Natural killer cell (primary cell): Measurements from ENCODE around the gene GCG. TPM values are rescaled to one million over a fixed set of nuclear protein-coding genes. Genes with fewer than 3 reads are reported as not detected.

ENCODE experiments used
- ATAC-seq, 3 donors: fragments of 150-1000 bp in 2 of 3; fragments of 200-7000 bp in 1 of 3; cut with Tn5 transposase; 1 replicate in 1 of 3; 2 replicates in 2 of 3; pipeline ENCODE4 v1.10.0; 2021; ENCODE audit warnings: mild to moderate bottlenecking in 2 of 3, moderate library complexity in 2 of 3
- DNase-seq, 2 donors: peaks; one replicate each; pipeline versions ENCODE4 v3.0.0 to v3.0.0-alpha.2; 2013 to 2021; ENCODE audit warnings: mixed read lengths in 1 of 2
- H3K27ac ChIP-seq: one replicate; pipeline ENCODE4 v1.5.1; 2013; ENCODE audit warnings: mild to moderate bottlenecking, low read length
- H3K27me3 ChIP-seq: one replicate; pipeline ENCODE4 v1.6.1; 2013; ENCODE audit warnings: low read length; ENCODE audit not compliant: control insufficient read depth, insufficient read depth
- H3K36me3 ChIP-seq: one replicate; pipeline ENCODE4 v1.6.1; 2013; ENCODE audit warnings: low read length; ENCODE audit not compliant: control insufficient read depth, insufficient read depth
- H3K4me1 ChIP-seq: one replicate; pipeline ENCODE4 v1.6.1; 2013; ENCODE audit warnings: low read length; ENCODE audit not compliant: control insufficient read depth, insufficient read depth
- H3K4me3 ChIP-seq: one replicate; pipeline ENCODE4 v1.5.1; 2013; ENCODE audit warnings: low read length
- H3K9me3 ChIP-seq: one replicate; pipeline ENCODE4 v1.6.1; 2013; ENCODE audit warnings: low read length; ENCODE audit not compliant: control insufficient read depth, insufficient read depth
- H3K27ac Mint-ChIP-seq, 2 donors: one replicate each; pipeline ENCODE4 v1.8.0; 2022; ENCODE audit warnings: mild to moderate bottlenecking in 2 of 2, mixed read lengths in 2 of 2, moderate library complexity in 1 of 2
- H3K27me3 Mint-ChIP-seq, 2 donors: one replicate each; pipeline ENCODE4 v1.8.0; 2022; ENCODE audit warnings: low read depth in 2 of 2, mixed read lengths in 2 of 2
- H3K36me3 Mint-ChIP-seq: one replicate; pipeline ENCODE4 v1.8.0; 2022; ENCODE audit warnings: mixed read lengths
- H3K4me1 Mint-ChIP-seq, 2 donors: one replicate each; pipeline ENCODE4 v1.8.0; 2022; ENCODE audit warnings: mixed read lengths in 2 of 2
- H3K4me3 Mint-ChIP-seq: one replicate; pipeline ENCODE4 v1.8.0; 2022; ENCODE audit warnings: mild to moderate bottlenecking, moderate library complexity, mixed read lengths
- H3K9me3 Mint-ChIP-seq, 2 donors: one replicate each; pipeline ENCODE4 v1.8.0; 2022; ENCODE audit warnings: mixed read lengths in 2 of 2
- WGBS: methylation state at CpG from one replicate; pipeline ENCODE4 v1.1.7; 2013; ENCODE audit warnings: missing lambda C conversion rate; ENCODE audit not compliant: insufficient coverage; 5-methylcytosine and 5-hydroxymethylcytosine counted together
- intact Hi-C: fragments of 100-400 bp; cut with micrococcal nuclease; formaldehyde crosslinking; loops from one replicate; pipeline ENCODE4 v1.14.2; 2022
- total RNA-seq, 4 donors: library from RNA; stranded (reverse); fragments of 120-200 nt in 1 of 4; gene quantifications; one replicate each; pipeline versions ENCODE4 v1.2.3 to v1.2.4, GENCODE V29; 2013 to 2022
- TF ChIP-seq, protein P1 (sequence below): fragments of 200-600 bp; IDR thresholded peaks from one replicate; pipeline ENCODE4 v1.8.0; 2022; ENCODE audit warnings: antibody characterized with exemption

GCG gene
- total RNA-seq, 3 donors from 2014 or later (not counting 1 experiment from before 2014, with no cell fraction given): not detected

DNA sequence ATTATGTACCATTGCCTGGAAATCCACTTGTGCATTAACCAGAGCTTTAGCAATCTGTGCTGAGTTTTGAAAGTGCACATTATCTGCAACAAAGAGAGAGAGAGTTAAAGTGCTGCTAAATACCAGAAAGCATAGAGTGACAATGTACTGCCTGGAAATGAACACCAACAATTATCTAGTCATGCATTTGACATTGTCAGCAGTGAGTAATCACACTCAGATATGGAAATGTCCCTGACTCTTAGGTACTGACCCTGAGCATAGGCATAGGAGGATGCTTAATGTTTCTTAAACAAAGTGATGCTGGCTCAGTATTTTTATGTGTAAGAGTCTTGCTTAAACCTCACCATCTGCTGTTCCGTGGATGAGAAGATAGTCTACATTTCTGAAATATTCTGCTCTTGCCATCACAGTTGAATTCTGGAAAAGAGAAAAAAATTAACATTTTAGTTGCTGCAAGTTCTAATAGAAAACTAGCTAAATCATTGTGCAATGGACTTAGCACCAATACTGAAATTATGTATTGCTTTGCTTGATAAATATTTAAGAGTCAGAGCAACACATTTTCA lies 20.8 kb upstream of the GCG start:
- intact Hi-C loops: no loop called here
- TF ChIP-seq, protein P1, sequence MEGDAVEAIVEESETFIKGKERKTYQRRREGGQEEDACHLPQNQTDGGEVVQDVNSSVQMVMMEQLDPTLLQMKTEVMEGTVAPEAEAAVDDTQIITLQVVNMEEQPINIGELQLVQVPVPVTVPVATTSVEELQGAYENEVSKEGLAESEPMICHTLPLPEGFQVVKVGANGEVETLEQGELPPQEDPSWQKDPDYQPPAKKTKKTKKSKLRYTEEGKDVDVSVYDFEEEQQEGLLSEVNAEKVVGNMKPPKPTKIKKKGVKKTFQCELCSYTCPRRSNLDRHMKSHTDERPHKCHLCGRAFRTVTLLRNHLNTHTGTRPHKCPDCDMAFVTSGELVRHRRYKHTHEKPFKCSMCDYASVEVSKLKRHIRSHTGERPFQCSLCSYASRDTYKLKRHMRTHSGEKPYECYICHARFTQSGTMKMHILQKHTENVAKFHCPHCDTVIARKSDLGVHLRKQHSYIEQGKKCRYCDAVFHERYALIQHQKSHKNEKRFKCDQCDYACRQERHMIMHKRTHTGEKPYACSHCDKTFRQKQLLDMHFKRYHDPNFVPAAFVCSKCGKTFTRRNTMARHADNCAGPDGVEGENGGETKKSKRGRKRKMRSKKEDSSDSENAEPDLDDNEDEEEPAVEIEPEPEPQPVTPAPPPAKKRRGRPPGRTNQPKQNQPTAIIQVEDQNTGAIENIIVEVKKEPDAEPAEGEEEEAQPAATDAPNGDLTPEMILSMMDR: no peak
- no CpG with 5 or more reads among the region's 1 CpG for WGBS
- H3K4me3 Mint-ChIP-seq: no peak overlapping the region
- no peak overlapping the region for H3K27ac Mint-ChIP-seq
- peaks cover 0 to 7% of the 10 kb centered on the region in 2 donors for H3K4me1 Mint-ChIP-seq
- Histone ChIP-seq H3K36me3 (no peaks in the 10 kb centered on the region), H3K9me3 (no peaks in the 10 kb centered on the region), H3K27me3 (no peaks in the 10 kb centered on the region), H3K4me3 (no peak overlapping the region), H3K27ac (no peak overlapping the region), H3K4me1 (no peaks in the 10 kb centered on the region)
- no peak for ATAC-seq
- H3K9me3 Mint-ChIP-seq: no peaks in the 10 kb centered on the region
- no peaks in the 10 kb centered on the region for H3K36me3 Mint-ChIP-seq
- H3K27me3 Mint-ChIP-seq: peaks cover 9 to 23% of the 10 kb centered on the region in 2 donors
- no peak for DNase-seq

DNA sequence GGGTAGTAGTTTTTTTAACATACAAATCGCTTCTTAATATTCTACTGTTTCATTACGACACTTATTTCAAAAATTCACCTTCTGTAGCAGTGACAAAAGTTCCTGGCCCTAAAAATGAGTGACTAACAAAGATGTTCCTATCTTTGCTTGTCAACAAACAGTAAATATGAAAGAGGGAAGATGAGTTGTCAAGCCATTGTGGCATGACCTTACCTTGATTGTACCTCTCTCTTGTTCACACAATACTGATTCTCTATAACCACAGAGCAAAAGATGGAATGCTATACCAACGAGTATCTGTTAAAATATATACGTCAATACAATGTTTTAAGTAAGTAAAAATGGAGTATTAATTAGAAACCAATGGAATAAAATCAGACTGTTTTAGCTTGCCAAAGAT lies 14.7 kb upstream of the GCG start:
- TF ChIP-seq, protein P1: no peak
- Mint-ChIP-seq H3K4me3 (no peak overlapping the region), H3K9me3 (no peaks in the 10 kb centered on the region), H3K36me3 (no peaks in the 10 kb centered on the region), H3K4me1 (peaks cover 0 to 7% of the 10 kb centered on the region in 2 donors), H3K27me3 (peaks cover 8 to 30% of the 10 kb centered on the region in 2 donors), H3K27ac (no peak overlapping the region)
- intact Hi-C loops: no loop called here
- H3K27me3 ChIP-seq: no peaks in the 10 kb centered on the region
- no peaks in the 10 kb centered on the region for H3K9me3 ChIP-seq
- no peak for ATAC-seq
- no peak for DNase-seq
- 95% methylated on average over 2 of the region's 4 CpGs for WGBS
- no peaks in the 10 kb centered on the region for H3K36me3 ChIP-seq
- no peak overlapping the region for H3K27ac ChIP-seq
- no peak overlapping the region for H3K4me3 ChIP-seq
- H3K4me1 ChIP-seq: no peaks in the 10 kb centered on the region

DNA sequence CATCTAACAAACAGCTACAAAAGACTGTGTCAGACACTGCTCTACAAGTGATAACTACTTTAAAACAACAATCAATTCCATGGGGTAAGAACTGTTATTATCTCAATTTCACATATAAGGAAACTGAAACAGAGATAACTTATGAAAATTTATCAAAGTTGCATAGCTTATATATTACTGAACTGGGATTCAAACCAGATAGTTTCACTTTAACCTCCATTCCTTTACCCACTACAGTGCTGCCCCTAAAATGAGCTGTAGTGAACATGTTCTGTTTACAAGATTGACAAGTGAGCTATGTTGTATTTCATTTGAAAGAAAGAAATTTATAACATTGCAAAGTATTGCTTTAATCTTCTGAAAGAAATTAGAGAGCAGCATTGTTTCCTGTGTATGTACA lies 14.1 kb upstream of the GCG start:
- no peaks in the 10 kb centered on the region for H3K36me3 ChIP-seq
- intact Hi-C loops: no loop called here

More for the DNA sequence above, 14.1 kb upstream of the GCG start:
- TF ChIP-seq, protein P1: no peak
- no peaks in the 10 kb centered on the region for H3K9me3 ChIP-seq
- DNase-seq (no peak), ATAC-seq (no peak)
- H3K27ac ChIP-seq: no peak overlapping the region
- H3K27ac Mint-ChIP-seq: no peak overlapping the region
- no peaks in the 10 kb centered on the region for H3K36me3 Mint-ChIP-seq
- H3K4me1 Mint-ChIP-seq: peaks cover 0 to 7% of the 10 kb centered on the region in 2 donors
- H3K4me3 ChIP-seq: no peak overlapping the region
- no peaks in the 10 kb centered on the region for H3K27me3 ChIP-seq
- no peaks in the 10 kb centered on the region for H3K9me3 Mint-ChIP-seq
- no peaks in the 10 kb centered on the region for H3K4me1 ChIP-seq
- H3K27me3 Mint-ChIP-seq: peaks cover 8 to 30% of the 10 kb centered on the region in 2 donors
- no peak overlapping the region for H3K4me3 Mint-ChIP-seq
